ENCODE measurements around the gene CTSZ. TPM values are rescaled to one million over a fixed set of nuclear protein-coding genes. Genes with fewer than 3 reads are reported as not detected.

CTSZ gene
- total RNA-seq, 1 donor from 2014 or later = 71.9 TPM

GRCh38 chr20:59020938-59021551 lies 14.0 kb upstream of the CTSZ start:
- peaks cover 36% of the 10 kb centered on the region for H3K4me1 Mint-ChIP-seq (ENCODE audit: unreplicated experiment)
- peaks cover 27% of the 10 kb centered on the region for H3K36me3 Mint-ChIP-seq
- H3K9me3 Mint-ChIP-seq = no peaks in the 10 kb centered on the region
- no peak for DNase-seq (ENCODE audit: extremely low spot score, unreplicated experiment)
- H3K27ac Mint-ChIP-seq = peak overlapping the region; percentile 56
- no peaks in the 10 kb centered on the region for H3K27me3 Mint-ChIP-seq
- TF ChIP-seq CTCF (conservative IDR thresholded peaks at IDR 0.05) = no peak
- peak overlapping the region; percentile 39 for H3K4me3 Mint-ChIP-seq

- Mint-ChIP-seq H3K4me3 (peak within 1 kb of the TSS; percentile 47), H3K36me3 (peaks cover 15% of the 10 kb centered on the region), H3K27me3 (no peaks in the 10 kb centered on the region), H3K9me3 (no peaks in the 10 kb centered on the region), H3K27ac (peak within 1 kb of the TSS; percentile 71), H3K4me1 (ENCODE audit: unreplicated experiment) (peaks cover 47% of the 10 kb centered on the region)
- TF ChIP-seq CTCF (conservative IDR thresholded peaks at IDR 0.05) = no peak
- no peak for DNase-seq (ENCODE audit: extremely low spot score, unreplicated experiment)
Measured at GRCh38 chr20:59019217-59019616, 12.2 kb upstream of the CTSZ start, which contains the start of gene TUBB1. TUBB1 (plus strand) TSS chr20:59019429; CDS start chr20:59019523, 94 bp downstream.

- no peak for TF ChIP-seq CTCF (conservative IDR thresholded peaks at IDR 0.05)
- Mint-ChIP-seq H3K4me1 (ENCODE audit: unreplicated experiment) (peaks cover 50% of the 10 kb centered on the region), H3K27me3 (no peaks in the 10 kb centered on the region), H3K4me3 (peak overlapping the region; percentile 47), H3K9me3 (no peaks in the 10 kb centered on the region), H3K27ac (peak overlapping the region; percentile 71), H3K36me3 (peaks cover 12% of the 10 kb centered on the region)
- DNase-seq (ENCODE audit: extremely low spot score, unreplicated experiment) = peak; percentile 62
Measured at GRCh38 chr20:59018817-59019216, 11.8 kb upstream of the CTSZ start.

GRCh38 chr20:59017493-59018231 lies 10.6 kb upstream of the CTSZ start:
- no peak overlapping the region for H3K4me3 Mint-ChIP-seq
- no peaks in the 10 kb centered on the region for H3K9me3 Mint-ChIP-seq
- peak; percentile 62 for DNase-seq (ENCODE audit: extremely low spot score, unreplicated experiment)
- no peaks in the 10 kb centered on the region for H3K27me3 Mint-ChIP-seq
- TF ChIP-seq CTCF (conservative IDR thresholded peaks at IDR 0.05) = no peak
- H3K4me1 Mint-ChIP-seq (ENCODE audit: unreplicated experiment) = peaks cover 55% of the 10 kb centered on the region
- H3K36me3 Mint-ChIP-seq = peaks cover 8% of the 10 kb centered on the region
- H3K27ac Mint-ChIP-seq = no peak overlapping the region

GRCh38 chr20:59016795-59017492 lies 9.9 kb upstream of the CTSZ start:
- Mint-ChIP-seq H3K36me3 (peaks cover 3% of the 10 kb centered on the region), H3K4me1 (ENCODE audit: unreplicated experiment) (peaks cover 52% of the 10 kb centered on the region), H3K9me3 (no peaks in the 10 kb centered on the region), H3K27ac (peak overlapping the region; percentile 49), H3K4me3 (peak overlapping the region; percentile 25), H3K27me3 (no peaks in the 10 kb centered on the region)
- peak; percentile 36 for DNase-seq (ENCODE audit: extremely low spot score, unreplicated experiment)
- TF ChIP-seq CTCF (conservative IDR thresholded peaks at IDR 0.05) = no peak
